HepG2 (cell line): ENCODE results near the gene PLCB4. TPM values are rescaled to one million over a fixed set of nuclear protein-coding genes. Genes with fewer than 3 reads are reported as not detected.

Experiments
- HIVEP1 ChIP-seq: sonication (generic); formaldehyde crosslinking; IDR thresholded peaks from 2 replicates; pipeline ENCODE4 v1.4.0; 2020; ENCODE audit warnings: mild to moderate bottlenecking, missing genetic modification reagents
- HNRNPK ChIP-seq: fragments of 200-400 bp; formaldehyde crosslinking; IDR thresholded peaks from 2 replicates; pipeline ENCODE4 v1.6.1; 2018; ENCODE audit warnings: low read length, low read depth, moderate library complexity, mild to moderate bottlenecking; ENCODE audit not compliant: poor library complexity, severe bottlenecking
- HNRNPL ChIP-seq: fragments of 200-400 bp; formaldehyde crosslinking; IDR thresholded peaks from 2 replicates; pipeline ENCODE4 v1.6.1; 2017; ENCODE audit warnings: mild to moderate bottlenecking, low read depth, low read length
- HNRNPUL1 ChIP-seq: fragments of 200-400 bp; formaldehyde crosslinking; IDR thresholded peaks from 2 replicates; pipeline ENCODE4 v1.6.1; 2017; ENCODE audit warnings: low read depth, mild to moderate bottlenecking, low read length, moderate library complexity
- IRF9 ChIP-seq: sonication (generic); formaldehyde crosslinking; IDR thresholded peaks from 2 replicates; pipeline ENCODE4 v1.8.0; 2022; ENCODE audit warnings: missing genetic modification reagents, mild to moderate bottlenecking, borderline replicate concordance
- MXD1 ChIP-seq: sonication (generic); formaldehyde crosslinking; IDR thresholded peaks from 2 replicates; pipeline ENCODE4 v1.4.0; 2020; ENCODE audit warnings: mild to moderate bottlenecking, missing genetic modification reagents
- SNAPC2 ChIP-seq: sonication (generic); formaldehyde crosslinking; IDR thresholded peaks from 2 replicates; pipeline ENCODE4 v1.8.1; 2022; ENCODE audit warnings: mild to moderate bottlenecking, missing genetic modification reagents
- SRSF1 ChIP-seq: fragments of 200-400 bp; formaldehyde crosslinking; optimal IDR thresholded peaks from 2 replicates; pipeline ENCODE3; 2017; ENCODE audit warnings: mild to moderate bottlenecking, low read depth, low read length, moderate library complexity
- SUZ12 ChIP-seq: fragments of 150-350 bp; IDR thresholded peaks from 2 replicates; pipeline ENCODE4 v1.6.1; 2014; ENCODE audit warnings: low read depth, low read length
- TFE3 ChIP-seq: IDR thresholded peaks from 2 replicates; pipeline ENCODE4 v1.6.1; 2016
- ZNF318 ChIP-seq: sonication (generic); formaldehyde crosslinking; IDR thresholded peaks from 2 replicates; pipeline ENCODE4 v1.4.0; 2020; ENCODE audit warnings: mild to moderate bottlenecking, missing genetic modification reagents
- ZNF33A ChIP-seq: sonication (generic); formaldehyde crosslinking; IDR thresholded peaks from 2 replicates; pipeline ENCODE4 v1.5.1; 2020; ENCODE audit warnings: missing genetic modification reagents, mild to moderate bottlenecking, moderate library complexity, borderline replicate concordance
- ZNF605 ChIP-seq: sonication (generic); formaldehyde crosslinking; IDR thresholded peaks from 2 replicates; pipeline ENCODE4 v1.8.0; 2022; ENCODE audit warnings: mild to moderate bottlenecking, missing genetic modification reagents
- ZNF644 ChIP-seq: IDR thresholded peaks from 2 replicates; pipeline ENCODE4 v1.6.1; 2016; ENCODE audit warnings: low read depth
- polyA plus RNA-seq, 8 experiments: library from polyadenylated mRNA; depleted of rRNA in 3 of 8; stranded (reverse) in 7 of 8; unstranded in 1 of 8; fragments of >200 nt; fragmentation: Illumina TruSeq in 4 of 8; extraction: Trizol in 4 of 8; gene quantifications; 2 replicates each; pipeline versions ENCODE4 v1.2.1 to v1.2.3, GENCODE V29; 2011 to 2016; ENCODE audit warnings: low read depth in 4 of 8, missing spikeins in 1 of 8, mixed read lengths in 1 of 8; ENCODE audit not compliant: insufficient read depth in 1 of 8
- total RNA-seq, 5 experiments: library from RNA; depleted of rRNA; stranded (reverse); fragments of >200 nt; fragmentation: Illumina TruSeq; extraction: Trizol; gene quantifications; 2 replicates each; pipeline ENCODE4 v1.2.3, GENCODE V29; 2016; ENCODE audit warnings: low read depth in 1 of 5

Gene PLCB4
- total and polyA plus RNA-seq, 2 of the 13 experiments (the other 11 are each of a cell fraction or from before 2014, with no cell fraction given), result 0.01 TPM; not detected in 1

GRCh38 chr20:9068841-9069663 lies at the start of gene PLCB4 (continued):
- TF ChIP-seq IRF9, result no peak
- TF ChIP-seq ZNF33A, result no peak
- TF ChIP-seq ZNF605, result no peak
- no peak for TF ChIP-seq ZNF644 (CRISPR knock-in tag)
- no peak for TF ChIP-seq SNAPC2
- no peak for TF ChIP-seq HNRNPUL1
- TF ChIP-seq HNRNPK, result peak; percentile 9
- no peak for TF ChIP-seq HIVEP1 (CRISPR knock-in tag)
- TF ChIP-seq HNRNPL, result 0 out of 2 replicates have a peak, but pooled peaks have one; percentile 22
- no peak for TF ChIP-seq SUZ12
- no peak for TF ChIP-seq ZNF318 (CRISPR knock-in tag)
- no peak for TF ChIP-seq TFE3 (CRISPR knock-in tag)
- peak; percentile 26; the same call in 1 of the 2 replicates for TF ChIP-seq MXD1 (CRISPR knock-in tag)
- no peak for TF ChIP-seq SRSF1
